Panc1 (cell line): ENCODE results near the gene RFX2. TPM values are rescaled to one million over a fixed set of nuclear protein-coding genes. Genes with fewer than 3 reads are reported as not detected.

ENCODE experiments used
- ATAC-seq: fragments of 200-7000 bp; cut with Tn5 transposase; 2 replicates; pipeline ENCODE4 v1.9.1; 2020; ENCODE audit warnings: mild to moderate bottlenecking, moderate library complexity
- BruUV-seq: library from RNA; stranded (reverse); fragments of 400-500 nt; replicated peaks from 2 replicates; lab custom pipeline; 2021; lab: Mats Ljungman, UMichigan
- CTCF ChIA-PET: fragments of 300-600 bp; sonication (Branson Sonifier 250); formaldehyde crosslinking; loops from one replicate; lab custom pipeline; 2022; ENCODE audit warnings: antibody characterized with exemption; lab: Charles Lee
- POLR2A ChIA-PET: fragments of 300-600 bp; sonication (Branson Sonifier 250); formaldehyde crosslinking; loops from one replicate; lab custom pipeline; 2022; ENCODE audit warnings: antibody characterized with exemption; lab: Charles Lee
- DNase-seq: peaks from one replicate; pipeline ENCODE4 v3.0.0-alpha.2; 2010; ENCODE audit warnings: low read depth, low spot score
- H3K27ac ChIP-seq: 2 replicates; pipeline ENCODE4 v1.5.1; 2011; ENCODE audit warnings: mild to moderate bottlenecking, low read length, inconsistent platforms
- H3K27me3 ChIP-seq: fragments of 200-500 bp; sonication (Bioruptor generic); 2 replicates; pipeline ENCODE4 v1.6.0; 2014; ENCODE audit warnings: low read length, inconsistent platforms; ENCODE audit not compliant: control insufficient read depth, insufficient read depth
- H3K36me3 ChIP-seq: fragments of 200-500 bp; sonication (Bioruptor generic); 2 replicates; pipeline ENCODE4 v1.5.1; 2014; ENCODE audit warnings: inconsistent platforms, mild to moderate bottlenecking, low read length, moderate library complexity; ENCODE audit not compliant: control insufficient read depth, insufficient read depth
- H3K4me1 ChIP-seq: 2 replicates; pipeline ENCODE4 v1.5.1; 2011; ENCODE audit warnings: inconsistent platforms, mild to moderate bottlenecking, low read length, moderate library complexity; ENCODE audit not compliant: control insufficient read depth, insufficient read depth
- H3K4me3 ChIP-seq, 2 experiments: 2 replicates each; pipeline ENCODE4 v1.5.1; 2011 to 2012; ENCODE audit warnings: low read depth in 2 of 2, low read length in 2 of 2, mild to moderate bottlenecking in 2 of 2, inconsistent platforms in 1 of 2, moderate library complexity in 1 of 2
- H3K9me3 ChIP-seq: fragments of 200-500 bp; sonication (Bioruptor generic); 2 replicates; pipeline ENCODE4 v1.5.1; 2014; ENCODE audit warnings: low read depth, mild to moderate bottlenecking, inconsistent platforms, low read length, moderate library complexity; ENCODE audit not compliant: control insufficient read depth, insufficient read depth
- CTCF ChIP-seq: fragments of 450-650 bp; IDR thresholded peaks from 2 replicates; pipeline ENCODE4 v1.5.1; 2017; ENCODE audit warnings: mild to moderate bottlenecking
- POLR2AphosphoS5 ChIP-seq: IDR thresholded peaks from 2 replicates; pipeline ENCODE4 v1.6.1; 2012; ENCODE audit warnings: mild to moderate bottlenecking, low read depth, low read length, moderate library complexity
- REST ChIP-seq, 2 experiments: IDR thresholded peaks; 2 replicates each; pipeline ENCODE4 v1.6.1; 2011 to 2012; ENCODE audit warnings: low read depth in 2 of 2, control low read depth in 1 of 2, low read length in 1 of 2, mild to moderate bottlenecking in 1 of 2, moderate library complexity in 1 of 2; ENCODE audit not compliant: insufficient read depth in 1 of 2
- SIN3A ChIP-seq: IDR thresholded peaks from 2 replicates; pipeline ENCODE4 v1.6.1; 2012; ENCODE audit warnings: low read depth, mild to moderate bottlenecking, low read length, moderate library complexity, borderline replicate concordance; ENCODE audit not compliant: insufficient read depth
- TCF7L2 ChIP-seq: IDR thresholded peaks from 2 replicates; pipeline ENCODE4 v1.6.1; 2011; ENCODE audit warnings: mild to moderate bottlenecking, low read depth, low read length, inconsistent platforms
- in situ Hi-C: cut with HindIII; loops from 2 replicates; pipeline ENCODE4 v1.10.0; 2016; ENCODE audit warnings: low sequenced_read_pairs, low pct_unique_long_range_greater_than_20kb
- intact Hi-C: fragments of 100-400 bp; cut with micrococcal nuclease; formaldehyde crosslinking; loops from one replicate; pipeline ENCODE4 v1.10.0; 2022; ENCODE audit not compliant: unreplicated experiment
- total RNA-seq: library from RNA; stranded (reverse); gene quantifications from one replicate; pipeline ENCODE4 v1.2.1, GENCODE V29; 2021; ENCODE audit not compliant: unreplicated experiment

RFX2 gene
- total RNA-seq, 1 experiment from 2014 or later, result 8.0 TPM

GRCh38 chr19:5958851-5959122, 151.5 kb downstream of the RFX2 start:
- POLR2A ChIA-PET, result no interaction called here
- Histone ChIP-seq H3K36me3 (no peaks in the 10 kb centered on the region), H3K4me3 (no peak overlapping the region), H3K9me3 (no peaks in the 10 kb centered on the region), H3K27ac (no peak overlapping the region), H3K4me1 (peaks cover 27% of the 10 kb centered on the region), H3K27me3 (no peaks in the 10 kb centered on the region)
- no peak for DNase-seq
- CTCF ChIA-PET, result no interaction called here
- TF ChIP-seq TCF7L2, result no peak
- TF ChIP-seq SIN3A, result no peak
- no peak for TF ChIP-seq POLR2AphosphoS5
- no peak for TF ChIP-seq REST (IDR thresholded peaks at IDR 0.05; ENCODE audit: insufficient read depth in 1 of 2, low read depth in 2 of 2, low read length in 1 of 2)
- no peak for TF ChIP-seq CTCF
- in situ Hi-C loops (no loop called here), intact Hi-C loops (no loop called here)
- no TSS peak for BruUV-seq
- ATAC-seq, result no peak

- Histone ChIP-seq H3K9me3 (no peaks in the 10 kb centered on the region), H3K36me3 (no peaks in the 10 kb centered on the region), H3K4me1 (peaks cover 27% of the 10 kb centered on the region), H3K27ac (no peak overlapping the region), H3K4me3 (no peak overlapping the region), H3K27me3 (no peaks in the 10 kb centered on the region)
- DNase-seq (no peak), ATAC-seq (no peak)
- in situ Hi-C loops, result no loop called here
- POLR2A ChIA-PET, result no interaction called here
- TF ChIP-seq TCF7L2 (no peak), CTCF (no peak), POLR2AphosphoS5 (no peak), SIN3A (no peak), REST (IDR thresholded peaks at IDR 0.05; ENCODE audit: insufficient read depth in 1 of 2, low read depth in 2 of 2, low read length in 1 of 2) (no peak)
- intact Hi-C loops, result no loop called here
- CTCF ChIA-PET, result no interaction called here
- BruUV-seq, result no TSS peak
Observed at GRCh38 chr19:5958074-5958850, 152.0 kb downstream of the RFX2 start.
